Measurements from ENCODE around the gene LRRC17.

The LRRC17 gene

GRCh38 chr7:102992938-102993717 lies 80.3 kb downstream of the LRRC17 start:
- no peak overlapping the region for H3K4me3 Mint-ChIP-seq
- H3K27ac Mint-ChIP-seq: no peak overlapping the region
- DNase-seq (ENCODE audit: low spot score in 2 of 2) (no peak), ATAC-seq (ENCODE audit: low read depth) (no peak)
- peaks cover 6% of the 10 kb centered on the region for H3K4me1 Mint-ChIP-seq
- no peaks in the 10 kb centered on the region for H3K36me3 Mint-ChIP-seq
- H3K27me3 Mint-ChIP-seq: no peaks in the 10 kb centered on the region
- no peaks in the 10 kb centered on the region for H3K9me3 Mint-ChIP-seq

GRCh38 chr7:102993718-102994029 lies 80.9 kb downstream of the LRRC17 start:
- H3K9me3 Mint-ChIP-seq: no peaks in the 10 kb centered on the region
- peaks cover 6% of the 10 kb centered on the region for H3K4me1 Mint-ChIP-seq
- DNase-seq (ENCODE audit: low spot score in 2 of 2) (no peak), ATAC-seq (ENCODE audit: low read depth) (no peak)
- H3K27ac Mint-ChIP-seq: no peak overlapping the region
- H3K36me3 Mint-ChIP-seq: no peaks in the 10 kb centered on the region
- no peak overlapping the region for H3K4me3 Mint-ChIP-seq
- H3K27me3 Mint-ChIP-seq: no peaks in the 10 kb centered on the region

GRCh38 chr7:102994567-102994966 lies 81.8 kb downstream of the LRRC17 start:
- Mint-ChIP-seq H3K27ac (no peak overlapping the region), H3K4me1 (no peaks in the 10 kb centered on the region), H3K9me3 (no peaks in the 10 kb centered on the region), H3K4me3 (no peak overlapping the region), H3K36me3 (no peaks in the 10 kb centered on the region), H3K27me3 (no peaks in the 10 kb centered on the region)
- ATAC-seq (ENCODE audit: low read depth) (no peak), DNase-seq (ENCODE audit: low spot score in 2 of 2) (no peak)

Measured in memory B cell (primary cell).